GM18502 (cell line): Measurements from ENCODE around the gene HAUS7.
A peak's percentile ranks its signal among the peaks of the same experiment; 100 is the strongest.

ENCODE experiments used
- ATAC-seq: cut with Tn5 transposase; IDR thresholded peaks from one replicate; pipeline ENCODE4 v1.9.1; 2021; ENCODE audit warnings: mild to moderate bottlenecking; ENCODE audit not compliant: unreplicated experiment, poor library complexity

HAUS7 gene

GRCh38 chrX:153470411-153471363, at the start of gene HAUS7:
Gene HAUS7 (minus strand): TSS chrX:153470576. CDS start chrX:153470557, 19 bp downstream.
- ATAC-seq = peak; percentile 84

- ATAC-seq = no peak
Measured at GRCh38 chrX:153519569-153520286, 49.4 kb upstream of the HAUS7 start.

GRCh38 chrX:153517946-153518834, 47.8 kb upstream of the HAUS7 start:
- ATAC-seq = no peak

GRCh38 chrX:153517423-153517822, 47.0 kb upstream of the HAUS7 start, which contains the start of gene ATP2B3:
Gene ATP2B3 (plus strand): TSS chrX:153517642. CDS start chrX:153536248, 18,606 bp downstream.
- no peak for ATAC-seq

- ATAC-seq = no peak
Measured at GRCh38 chrX:153516073-153516472, 45.7 kb upstream of the HAUS7 start.

- no peak for ATAC-seq
Measured at GRCh38 chrX:153515435-153515834, 45.1 kb upstream of the HAUS7 start.

- ATAC-seq = no peak
Measured at GRCh38 chrX:153514259-153514658, 43.9 kb upstream of the HAUS7 start.

- no peak for ATAC-seq
Measured at GRCh38 chrX:153513265-153513664, 42.9 kb upstream of the HAUS7 start.

- no peak for ATAC-seq
Measured at GRCh38 chrX:153512501-153512893, 42.1 kb upstream of the HAUS7 start.

- ATAC-seq = no peak
Measured at GRCh38 chrX:153511784-153512500, 41.6 kb upstream of the HAUS7 start.

GRCh38 chrX:153510383-153510782, 40.0 kb upstream of the HAUS7 start:
- no peak for ATAC-seq

- ATAC-seq = no peak
Measured at GRCh38 chrX:153509592-153509991, 39.2 kb upstream of the HAUS7 start.

- ATAC-seq = peak; percentile 96
Measured at GRCh38 chrX:153507484-153508178, 37.3 kb upstream of the HAUS7 start.

- no peak for ATAC-seq
Measured at GRCh38 chrX:153505361-153505760, 35.0 kb upstream of the HAUS7 start.

GRCh38 chrX:153504445-153505016, 34.2 kb upstream of the HAUS7 start:
- no peak for ATAC-seq

- no peak for ATAC-seq
Measured at GRCh38 chrX:153502796-153503195, 32.4 kb upstream of the HAUS7 start.

GRCh38 chrX:153502131-153502530, 31.8 kb upstream of the HAUS7 start:
- no peak for ATAC-seq

- ATAC-seq = no peak
Measured at GRCh38 chrX:153501530-153501929, 31.2 kb upstream of the HAUS7 start.
